ENCODE data around the gene TXNRD1.

DNA sequence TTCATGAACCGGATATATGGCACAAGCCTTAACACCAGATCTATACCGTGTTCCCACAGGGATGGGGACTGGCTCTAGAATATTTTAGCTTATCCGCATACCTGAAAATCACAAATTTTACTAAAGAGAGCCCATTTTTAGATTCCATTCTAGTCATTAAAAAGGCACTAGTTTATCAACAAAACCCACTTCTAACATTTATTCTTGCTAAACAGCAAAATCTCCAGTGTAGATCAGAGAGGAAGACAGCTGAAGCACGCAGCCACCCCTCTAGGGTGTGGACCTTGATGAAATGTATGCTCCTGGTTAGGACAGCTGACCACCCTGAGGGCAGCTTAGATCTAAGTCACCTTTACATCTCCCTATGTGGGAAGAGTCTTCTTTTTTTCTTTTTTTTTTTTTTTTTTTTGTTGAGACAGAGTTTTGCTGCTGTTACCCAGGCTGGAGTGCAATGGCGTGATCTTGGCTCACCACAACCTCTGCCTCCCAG is 150.4 kb downstream of the TXNRD1 start:
- TF ChIP-seq POLR2A (IDR thresholded peaks at IDR 0.05) (no peak), CTCF (IDR thresholded peaks at IDR 0.05) (no peak)
